CD4-positive, alpha-beta T cell treated with Interleukin-2 at 100 ng/mL for 4 hours (primary cell): Measurements from ENCODE around the gene TRAP1.
A peak's percentile ranks its signal among the peaks of the same experiment; 100 is the strongest.
"Not testable (repeated sequence)": the region's sequence is repeated elsewhere in the genome, so short reads cannot be mapped to it uniquely, and the experiment has no call there.

Experiments used
- DNase-seq: peaks from one replicate; pipeline ENCODE4 v3.0.0-alpha.2; 2020; ENCODE audit warnings: low spot score

TRAP1 gene

DNA sequence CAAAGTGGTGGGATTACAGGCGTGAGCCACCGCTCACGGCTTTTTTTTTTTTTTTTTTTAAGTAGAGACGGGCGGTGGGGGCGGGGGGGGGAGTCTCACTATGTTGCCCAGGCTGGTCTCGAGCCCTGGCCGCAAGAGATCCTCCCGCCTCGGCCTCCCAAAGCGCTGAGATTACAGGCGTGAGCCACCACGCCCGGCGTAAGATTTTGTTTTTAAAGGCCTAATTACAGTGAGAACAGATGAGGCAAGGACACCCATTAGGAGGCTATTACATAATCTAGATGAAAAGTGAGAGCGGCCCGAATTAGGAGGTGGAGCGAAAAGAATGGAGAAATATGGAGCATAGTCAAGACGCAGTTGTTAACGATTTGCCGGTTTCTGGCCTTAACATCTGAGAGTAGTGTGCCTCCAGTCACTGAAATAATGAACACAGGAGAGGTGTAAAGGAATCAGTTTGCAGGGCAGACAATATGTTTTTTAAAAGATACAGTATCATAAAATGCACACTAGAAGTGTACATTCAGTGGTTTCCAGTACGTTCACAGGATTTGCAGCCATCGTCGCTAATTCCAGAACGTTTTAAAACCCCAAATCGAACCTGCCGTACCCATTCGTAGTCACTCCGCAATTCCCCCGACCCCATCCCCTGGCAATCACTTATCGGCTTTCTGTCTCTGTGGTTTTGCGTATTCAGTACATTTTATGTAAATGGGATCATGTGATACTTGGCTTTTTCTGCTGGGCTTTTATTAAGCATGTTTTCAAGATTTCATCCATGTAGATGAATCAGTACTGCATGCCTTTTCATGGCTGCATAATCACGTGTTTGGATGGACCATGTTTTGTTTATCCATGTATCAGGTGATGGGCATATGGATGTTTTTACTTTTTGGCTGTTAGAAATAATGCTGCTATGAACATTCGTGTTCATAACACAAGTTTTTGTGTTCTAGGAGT lies 104.5 kb downstream of the TRAP1 start:
- no peak for DNase-seq

DNA sequence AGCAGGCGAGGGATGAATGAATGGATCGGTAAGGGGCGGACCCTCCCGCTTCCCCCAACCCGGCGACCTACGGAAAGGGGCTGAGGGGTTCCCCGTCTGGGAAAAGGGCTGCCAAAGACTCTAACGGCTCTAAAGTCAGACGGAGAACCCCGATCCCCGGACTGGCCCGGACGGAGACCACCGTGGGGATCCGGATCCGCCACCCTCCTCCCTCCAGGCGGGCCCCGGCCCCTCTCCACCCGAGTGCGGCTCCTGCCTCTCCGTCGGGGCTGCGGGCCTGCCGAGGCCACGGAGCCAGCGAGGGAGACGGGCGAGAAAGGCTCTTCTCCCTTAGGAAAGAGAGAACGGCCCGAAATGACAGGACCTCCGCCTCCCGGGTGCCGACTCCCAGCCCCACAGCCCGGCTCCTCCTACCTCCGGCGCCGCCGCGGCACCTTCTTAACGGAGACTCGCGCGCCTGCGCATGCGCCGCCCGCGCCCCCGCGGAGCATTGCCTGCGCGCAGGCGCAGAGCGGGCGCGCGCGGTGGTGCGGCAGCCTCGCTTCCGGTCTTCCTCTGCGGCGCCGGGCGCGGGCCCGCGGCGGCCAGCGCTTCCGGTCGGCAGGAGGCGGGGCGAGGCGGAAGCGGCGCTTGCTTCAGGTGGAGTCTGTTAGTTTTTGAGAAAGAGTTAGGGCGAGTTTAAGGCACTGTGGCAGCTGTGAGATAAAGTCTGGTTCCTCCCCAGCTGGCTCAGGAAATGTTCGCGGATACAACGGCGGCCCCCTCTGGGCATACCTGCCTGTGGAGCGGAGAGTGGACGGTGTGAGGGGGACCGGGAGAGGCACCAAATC lies 106.0 kb downstream of the TRAP1 start, which contains the start of gene SLX4:
Gene SLX4 (minus strand): TSS at position 461 of the 830 bp plus-strand sequence. CDS start 2,642 bp downstream, outside the sequence.
- DNase-seq: peak; percentile 90

DNA sequence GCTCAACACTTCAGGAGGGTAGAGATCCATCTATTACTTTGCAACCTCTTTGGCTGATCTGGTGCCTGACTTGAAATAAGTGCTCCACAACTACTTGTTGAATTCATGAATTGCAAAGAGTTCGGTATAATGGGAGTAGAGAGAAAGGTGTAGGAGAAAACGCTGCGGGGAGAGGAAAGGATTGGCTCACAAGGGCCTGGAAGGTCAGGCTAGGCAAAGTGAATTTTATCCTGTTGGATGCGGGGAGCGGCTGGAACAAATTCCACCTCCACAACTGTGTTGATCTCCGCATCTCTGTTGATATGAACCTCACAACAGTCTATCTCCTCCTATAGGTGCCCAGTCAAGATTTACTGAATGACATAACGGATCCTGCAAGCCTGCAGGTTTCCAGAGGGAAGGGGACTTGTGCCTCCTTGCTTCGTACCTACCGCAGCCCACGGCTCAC lies 106.6 kb downstream of the TRAP1 start:
- DNase-seq: no peak

DNA sequence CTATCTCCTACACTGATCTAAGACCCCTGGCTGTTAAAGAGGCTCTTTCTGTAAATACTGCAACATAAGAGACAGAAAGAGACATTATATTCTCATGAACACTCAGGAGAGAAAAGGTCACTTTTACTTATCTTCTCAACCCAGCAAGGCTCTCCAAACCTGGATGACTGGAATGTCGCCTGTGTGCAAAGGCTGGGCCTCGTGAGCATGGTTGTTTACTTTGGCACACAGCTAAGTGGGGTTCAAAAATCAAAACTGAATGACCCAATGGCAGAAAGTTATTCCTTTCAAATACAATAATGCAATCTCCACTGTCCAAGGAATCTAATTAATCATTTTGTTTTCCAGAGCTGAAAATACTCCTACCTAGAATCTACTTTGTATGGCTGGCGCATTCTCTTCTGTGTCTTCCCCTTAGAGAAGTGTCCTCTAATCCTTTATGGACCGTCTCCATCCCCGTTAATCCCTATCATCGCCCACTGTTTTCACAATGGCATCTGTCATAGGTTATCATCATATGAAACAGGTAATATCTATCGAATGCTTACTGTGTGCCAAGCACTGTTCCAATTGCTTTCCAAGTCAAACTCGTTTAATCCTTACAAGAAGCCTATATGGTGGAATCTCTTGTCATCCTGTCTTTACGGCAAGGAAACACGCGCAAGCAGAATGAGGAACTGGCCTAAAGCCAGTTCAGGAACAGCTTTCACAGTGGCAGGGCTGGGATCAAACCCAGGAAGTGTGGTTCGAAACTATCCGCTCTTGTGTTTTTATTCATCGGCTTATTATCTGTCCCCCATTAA lies 107.2 kb downstream of the TRAP1 start:
- DNase-seq: no peak

DNA sequence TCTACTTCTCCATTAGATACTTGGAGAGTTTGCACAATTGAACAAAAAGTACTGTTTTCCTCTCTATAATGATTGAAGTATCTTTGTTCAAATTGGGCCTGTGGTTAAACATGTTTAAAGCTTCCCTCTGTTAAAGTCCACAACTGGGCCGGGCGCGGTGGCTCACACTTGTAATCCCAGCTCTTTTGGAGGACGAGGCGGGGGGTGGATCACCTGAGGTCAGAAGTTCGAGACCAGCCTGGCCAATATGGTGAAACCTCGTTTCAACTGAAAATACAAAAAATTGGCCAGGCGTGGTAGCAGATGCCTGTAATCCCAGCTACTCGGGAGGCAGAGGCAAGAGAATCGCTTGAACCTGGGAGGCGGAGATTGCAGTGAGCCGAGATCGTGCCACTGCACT lies 108.3 kb downstream of the TRAP1 start:
- DNase-seq: not testable (repeated sequence)

DNA sequence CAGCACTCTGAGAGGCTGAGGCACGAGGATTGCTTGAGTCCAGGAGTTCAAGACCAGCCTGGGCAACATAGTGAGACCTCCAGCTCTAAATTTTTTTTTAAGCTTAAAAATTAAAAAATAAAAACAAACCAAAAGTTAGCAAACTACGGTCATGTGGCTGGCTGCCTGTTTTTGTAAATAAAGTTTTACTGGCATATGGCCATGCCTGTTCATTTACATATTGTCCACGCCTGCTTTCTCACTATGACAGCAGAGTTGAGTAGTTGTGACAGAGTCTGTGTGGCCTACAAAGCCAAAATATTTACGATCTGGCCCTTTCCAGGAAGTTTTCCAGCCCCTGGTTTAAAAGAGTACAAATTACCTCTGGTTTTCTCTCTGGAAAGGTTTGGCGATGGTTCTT lies 109.3 kb downstream of the TRAP1 start:
- no peak for DNase-seq
